IPS DF 6.9 (cell line): ENCODE results near the gene CCDC91.

Experiments
- DNase-seq: peaks from one replicate; pipeline ENCODE4 v3.0.0-alpha.2; 2013; ENCODE audit warnings: low read depth, low spot score
- H3K27ac ChIP-seq: one replicate; pipeline ENCODE4 v1.5.1; 2013; ENCODE audit warnings: low read length, control low read depth
- H3K27me3 ChIP-seq: 2 replicates; pipeline ENCODE4 v1.6.1; 2013; ENCODE audit warnings: mild to moderate bottlenecking, low read length; ENCODE audit not compliant: control insufficient read depth, insufficient read depth
- H3K36me3 ChIP-seq: 2 replicates; pipeline ENCODE4 v1.6.1; 2013; ENCODE audit warnings: low read length; ENCODE audit not compliant: control insufficient read depth, insufficient read depth
- H3K4me1 ChIP-seq: 2 replicates; pipeline ENCODE4 v1.6.1; 2013; ENCODE audit warnings: low read length; ENCODE audit not compliant: control insufficient read depth, insufficient read depth
- H3K4me3 ChIP-seq: 2 replicates; pipeline ENCODE4 v1.5.1; 2013; ENCODE audit warnings: mild to moderate bottlenecking, low read length
- H3K9me3 ChIP-seq: 2 replicates; pipeline ENCODE4 v1.6.1; 2013; ENCODE audit warnings: low read length, inconsistent platforms; ENCODE audit not compliant: control insufficient read depth, insufficient read depth
- WGBS: extraction: QIAGEN DNeasy Blood & Tissue Kit; methylation state at CpG from one replicate; pipeline ENCODE4 v1.1.7; 2013; ENCODE audit warnings: mixed read lengths, missing lambda C conversion rate; ENCODE audit not compliant: insufficient read length, insufficient coverage; 5-methylcytosine and 5-hydroxymethylcytosine counted together

The CCDC91 gene

GRCh38 chr12:28164644-28165275, 25.5 kb upstream of the CCDC91 start:
- no peaks in the 10 kb centered on the region for H3K9me3 ChIP-seq
- no peaks in the 10 kb centered on the region for H3K4me1 ChIP-seq
- no peak overlapping the region for H3K27ac ChIP-seq
- no peaks in the 10 kb centered on the region for H3K36me3 ChIP-seq
- no CpG with 5 or more reads among the region's 2 CpGs for WGBS
- H3K4me3 ChIP-seq, result no peak overlapping the region
- DNase-seq, result no peak
- H3K27me3 ChIP-seq, result no peaks in the 10 kb centered on the region

GRCh38 chr12:28167981-28168485, 22.2 kb upstream of the CCDC91 start:
- Histone ChIP-seq H3K36me3 (no peaks in the 10 kb centered on the region), H3K27ac (no peak overlapping the region), H3K4me1 (no peaks in the 10 kb centered on the region), H3K9me3 (no peaks in the 10 kb centered on the region), H3K27me3 (no peaks in the 10 kb centered on the region), H3K4me3 (no peak overlapping the region)
- no CpG with 5 or more reads among the region's 2 CpGs for WGBS
- no peak for DNase-seq

GRCh38 chr12:28171356-28172060, 18.7 kb upstream of the CCDC91 start:
- no peak for DNase-seq
- Histone ChIP-seq H3K4me1 (no peaks in the 10 kb centered on the region), H3K36me3 (no peaks in the 10 kb centered on the region), H3K9me3 (no peaks in the 10 kb centered on the region), H3K4me3 (no peak overlapping the region), H3K27ac (no peak overlapping the region), H3K27me3 (no peaks in the 10 kb centered on the region)
- WGBS, result no CpG with 5 or more reads among the region's 3 CpGs

GRCh38 chr12:28172434-28173030, 17.7 kb upstream of the CCDC91 start:
- H3K27me3 ChIP-seq, result no peaks in the 10 kb centered on the region
- no peak overlapping the region for H3K27ac ChIP-seq
- H3K4me1 ChIP-seq, result no peaks in the 10 kb centered on the region
- no CpG with 5 or more reads among the region's 3 CpGs for WGBS
- no peaks in the 10 kb centered on the region for H3K36me3 ChIP-seq
- no peak for DNase-seq
- no peaks in the 10 kb centered on the region for H3K9me3 ChIP-seq
- H3K4me3 ChIP-seq, result no peak overlapping the region

- no peak overlapping the region for H3K27ac ChIP-seq
- no peaks in the 10 kb centered on the region for H3K27me3 ChIP-seq
- no peaks in the 10 kb centered on the region for H3K36me3 ChIP-seq
- DNase-seq, result no peak
- H3K4me1 ChIP-seq, result no peaks in the 10 kb centered on the region
- no CpG with 5 or more reads among the region's 1 CpG for WGBS
- no peak overlapping the region for H3K4me3 ChIP-seq
- no peaks in the 10 kb centered on the region for H3K9me3 ChIP-seq
Measured at GRCh38 chr12:28173440-28173839, 16.8 kb upstream of the CCDC91 start.

- DNase-seq, result no peak
- Histone ChIP-seq H3K9me3 (no peaks in the 10 kb centered on the region), H3K36me3 (no peaks in the 10 kb centered on the region), H3K4me3 (no peak overlapping the region), H3K4me1 (no peaks in the 10 kb centered on the region), H3K27ac (no peak overlapping the region), H3K27me3 (no peaks in the 10 kb centered on the region)
- no CpG with 5 or more reads among the region's 1 CpG for WGBS
Measured at GRCh38 chr12:28175098-28175589, 15.1 kb upstream of the CCDC91 start.

- H3K27me3 ChIP-seq, result no peaks in the 10 kb centered on the region
- H3K9me3 ChIP-seq, result no peaks in the 10 kb centered on the region
- no peak overlapping the region for H3K4me3 ChIP-seq
- H3K4me1 ChIP-seq, result no peaks in the 10 kb centered on the region
- no peaks in the 10 kb centered on the region for H3K36me3 ChIP-seq
- no CpG with 5 or more reads among the region's 3 CpGs for whole genome bisulfite sequencing
- DNase-seq, result no peak
- H3K27ac ChIP-seq, result no peak overlapping the region
Measured at GRCh38 chr12:28176295-28176694, 14.0 kb upstream of the CCDC91 start.

- no peaks in the 10 kb centered on the region for H3K27me3 ChIP-seq
Measured at GRCh38 chr12:28177461-28177860, 12.8 kb upstream of the CCDC91 start.

GRCh38 chr12:28177905-28178304, 12.4 kb upstream of the CCDC91 start:
- Histone ChIP-seq H3K9me3 (no peaks in the 10 kb centered on the region), H3K27ac (no peak overlapping the region)

More at GRCh38 chr12:28177461-28177860, 12.8 kb upstream of the CCDC91 start:
- DNase-seq, result no peak
- no peaks in the 10 kb centered on the region for H3K36me3 ChIP-seq
- H3K27ac ChIP-seq, result no peak overlapping the region
- H3K4me3 ChIP-seq, result no peak overlapping the region
- H3K4me1 ChIP-seq, result no peaks in the 10 kb centered on the region
- H3K9me3 ChIP-seq, result no peaks in the 10 kb centered on the region
- no CpG with 5 or more reads among the region's 2 CpGs for WGBS

GRCh38 chr12:28178775-28179174, 11.5 kb upstream of the CCDC91 start:
- H3K36me3 ChIP-seq, result no peaks in the 10 kb centered on the region
- no peak for DNase-seq
- H3K27me3 ChIP-seq, result no peaks in the 10 kb centered on the region
- WGBS, result no CpG with 5 or more reads among the region's 7 CpGs
- no peak overlapping the region for H3K27ac ChIP-seq
- no peaks in the 10 kb centered on the region for H3K9me3 ChIP-seq
- no peak overlapping the region for H3K4me3 ChIP-seq
- H3K4me1 ChIP-seq, result no peaks in the 10 kb centered on the region

More at GRCh38 chr12:28177905-28178304, 12.4 kb upstream of the CCDC91 start:
- Histone ChIP-seq H3K4me1 (no peaks in the 10 kb centered on the region), H3K4me3 (no peak overlapping the region), H3K27me3 (no peaks in the 10 kb centered on the region), H3K36me3 (no peaks in the 10 kb centered on the region)
- DNase-seq, result no peak
